ENCODE data around the gene SLC6A9. TPM values are rescaled to one million over a fixed set of nuclear protein-coding genes. Genes with fewer than 3 reads are reported as not detected.
A peak's percentile ranks its signal among the peaks of the same experiment; 100 is the strongest.

The SLC6A9 gene
- total RNA-seq, 1 donor from 2014 or later, result 30.9 TPM

- DNase-seq (ENCODE audit: low spot score in 2 of 2, unreplicated experiment in 2 of 2), result no peak
- TF ChIP-seq, protein P1, sequence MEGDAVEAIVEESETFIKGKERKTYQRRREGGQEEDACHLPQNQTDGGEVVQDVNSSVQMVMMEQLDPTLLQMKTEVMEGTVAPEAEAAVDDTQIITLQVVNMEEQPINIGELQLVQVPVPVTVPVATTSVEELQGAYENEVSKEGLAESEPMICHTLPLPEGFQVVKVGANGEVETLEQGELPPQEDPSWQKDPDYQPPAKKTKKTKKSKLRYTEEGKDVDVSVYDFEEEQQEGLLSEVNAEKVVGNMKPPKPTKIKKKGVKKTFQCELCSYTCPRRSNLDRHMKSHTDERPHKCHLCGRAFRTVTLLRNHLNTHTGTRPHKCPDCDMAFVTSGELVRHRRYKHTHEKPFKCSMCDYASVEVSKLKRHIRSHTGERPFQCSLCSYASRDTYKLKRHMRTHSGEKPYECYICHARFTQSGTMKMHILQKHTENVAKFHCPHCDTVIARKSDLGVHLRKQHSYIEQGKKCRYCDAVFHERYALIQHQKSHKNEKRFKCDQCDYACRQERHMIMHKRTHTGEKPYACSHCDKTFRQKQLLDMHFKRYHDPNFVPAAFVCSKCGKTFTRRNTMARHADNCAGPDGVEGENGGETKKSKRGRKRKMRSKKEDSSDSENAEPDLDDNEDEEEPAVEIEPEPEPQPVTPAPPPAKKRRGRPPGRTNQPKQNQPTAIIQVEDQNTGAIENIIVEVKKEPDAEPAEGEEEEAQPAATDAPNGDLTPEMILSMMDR (IDR thresholded peaks at IDR 0.05; ENCODE audit: unreplicated experiment), result no peak
- H3K4me3 Mint-ChIP-seq, result peak overlapping the region; percentile 81
- peak overlapping the region; percentile 97 for H3K27ac Mint-ChIP-seq
- no peaks in the 10 kb centered on the region for H3K9me3 Mint-ChIP-seq
- H3K27me3 Mint-ChIP-seq (ENCODE audit: low read depth), result no peaks in the 10 kb centered on the region
- H3K36me3 Mint-ChIP-seq, result peaks cover 2% of the 10 kb centered on the region
- H3K4me1 Mint-ChIP-seq, result peaks cover 62% of the 10 kb centered on the region
These were observed 1.0 kb upstream of the SLC6A9 start for GRCh38 chr1:44032170-44032790.

DNA sequence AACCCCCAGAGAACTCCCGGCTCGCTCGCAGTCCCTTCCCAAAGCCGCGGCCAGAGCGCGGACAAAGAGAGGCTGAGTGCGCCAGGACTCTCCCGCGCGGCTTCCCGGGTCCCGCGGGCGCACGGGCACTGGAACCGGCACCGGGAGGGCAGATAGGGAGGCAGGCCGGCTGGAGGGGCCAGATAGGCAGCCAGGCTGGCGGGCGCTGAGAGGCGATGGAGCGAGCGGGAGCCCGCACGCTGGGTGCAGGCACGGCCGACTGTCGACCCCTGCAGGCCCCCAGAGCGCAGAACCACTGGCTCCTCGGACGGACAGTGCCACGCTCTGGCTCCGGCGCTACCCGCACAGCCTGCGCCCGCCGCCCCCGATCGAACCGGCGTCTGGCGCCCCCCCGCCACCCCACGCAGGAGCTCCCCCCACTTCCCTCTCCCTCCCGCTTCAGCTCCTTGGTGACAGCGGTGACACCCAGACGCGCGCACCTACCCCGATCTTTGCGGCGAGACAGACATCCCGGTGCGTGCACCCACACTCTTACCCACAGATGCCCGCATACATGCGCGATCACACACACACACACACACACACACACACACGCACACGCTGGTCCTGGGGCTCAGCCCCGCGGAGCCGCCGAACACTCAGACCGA is 534 bp downstream of the SLC6A9 start:
- Mint-ChIP-seq H3K9me3 (no peaks in the 10 kb centered on the region), H3K4me1 (peaks cover 46% of the 10 kb centered on the region), H3K4me3 (peak overlapping the region; percentile 81), H3K36me3 (peaks cover 3% of the 10 kb centered on the region), H3K27me3 (ENCODE audit: low read depth) (no peaks in the 10 kb centered on the region), H3K27ac (peak overlapping the region; percentile 97)
- peak; percentile 52 to 67 for DNase-seq (ENCODE audit: low spot score in 2 of 2, unreplicated experiment in 2 of 2)
- TF ChIP-seq, protein P1 (IDR thresholded peaks at IDR 0.05; ENCODE audit: unreplicated experiment), result peak; percentile 13

GRCh38 chr1:44029911-44030604 is 1.2 kb downstream of the SLC6A9 start:
- TF ChIP-seq, protein P1 (IDR thresholded peaks at IDR 0.05; ENCODE audit: unreplicated experiment), result no peak
- DNase-seq (ENCODE audit: low spot score in 2 of 2, unreplicated experiment in 2 of 2), result peak; percentile 71 to 85
- no peaks in the 10 kb centered on the region for H3K9me3 Mint-ChIP-seq
- peak overlapping the region; percentile 95 for H3K27ac Mint-ChIP-seq
- peaks cover 4% of the 10 kb centered on the region for H3K36me3 Mint-ChIP-seq
- peaks cover 40% of the 10 kb centered on the region for H3K4me1 Mint-ChIP-seq
- H3K27me3 Mint-ChIP-seq (ENCODE audit: low read depth), result no peaks in the 10 kb centered on the region
- peak overlapping the region; percentile 97 for H3K4me3 Mint-ChIP-seq

DNA sequence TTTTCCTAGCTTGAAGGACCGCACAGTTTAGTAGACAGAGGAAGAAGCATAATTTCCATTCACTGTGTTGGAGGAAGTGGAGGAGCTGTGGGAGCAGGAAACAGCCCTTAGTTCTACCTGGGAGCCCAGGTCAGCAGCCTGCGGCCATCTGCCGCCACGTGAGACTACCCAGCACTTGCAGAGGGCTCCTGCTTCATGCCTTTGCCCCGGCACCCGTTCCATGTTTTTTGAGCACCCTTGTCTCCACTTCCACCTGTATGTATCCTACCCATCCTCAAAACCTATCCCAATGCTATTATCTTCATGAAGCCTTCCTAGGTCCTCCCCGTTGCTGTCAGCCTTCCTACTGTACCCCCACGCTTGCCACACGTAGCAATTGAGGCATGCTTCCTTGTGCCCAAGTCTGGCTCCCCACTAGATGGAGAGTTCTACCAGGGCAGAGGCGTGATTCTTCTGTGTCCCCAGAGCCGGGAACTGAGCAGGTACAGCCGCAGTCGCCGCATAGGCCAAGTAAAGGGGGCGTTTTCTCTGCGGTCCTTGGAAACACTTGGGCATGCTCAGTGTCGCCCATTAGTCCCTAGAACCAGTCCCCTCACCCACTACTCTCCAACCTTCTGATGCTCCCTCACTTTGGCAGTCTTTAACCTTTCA is 1.9 kb downstream of the SLC6A9 start:
- peaks cover 7% of the 10 kb centered on the region for H3K36me3 Mint-ChIP-seq

GRCh38 chr1:44027320-44027719 is 3.9 kb downstream of the SLC6A9 start:
- no peak overlapping the region for H3K4me3 Mint-ChIP-seq
- H3K4me1 Mint-ChIP-seq, result peaks cover 22% of the 10 kb centered on the region
- no peak overlapping the region for H3K27ac Mint-ChIP-seq
- no peak for DNase-seq (ENCODE audit: low spot score in 2 of 2, unreplicated experiment in 2 of 2)
- no peaks in the 10 kb centered on the region for H3K9me3 Mint-ChIP-seq
- H3K36me3 Mint-ChIP-seq, result peaks cover 11% of the 10 kb centered on the region
- no peaks in the 10 kb centered on the region for H3K27me3 Mint-ChIP-seq (ENCODE audit: low read depth)
- TF ChIP-seq, protein P1 (IDR thresholded peaks at IDR 0.05; ENCODE audit: unreplicated experiment), result no peak

More for the DNA sequence above, 1.9 kb downstream of the SLC6A9 start:
- Mint-ChIP-seq H3K9me3 (no peaks in the 10 kb centered on the region), H3K4me3 (peak overlapping the region; percentile 97), H3K27me3 (ENCODE audit: low read depth) (no peaks in the 10 kb centered on the region), H3K27ac (peak overlapping the region; percentile 95), H3K4me1 (peaks cover 38% of the 10 kb centered on the region)
- no peak for DNase-seq (ENCODE audit: low spot score in 2 of 2, unreplicated experiment in 2 of 2)
- TF ChIP-seq, protein P1 (IDR thresholded peaks at IDR 0.05; ENCODE audit: unreplicated experiment), result no peak
